HepG2 (cell line): ENCODE data around the gene HECA. TPM values are rescaled to one million over a fixed set of nuclear protein-coding genes. Genes with fewer than 3 reads are reported as not detected.

Experiments
- ATAC-seq: fragments of 200-7000 bp; cut with Tn5 transposase; 3 replicates; pipeline ENCODE4 v1.9.1; 2020; ENCODE audit warnings: mild to moderate bottlenecking, moderate library complexity
- BruUV-seq: library from RNA; stranded (reverse); fragments of 400-500 nt; replicated peaks from 2 replicates; lab custom pipeline; 2021; lab: Mats Ljungman, UMichigan
- CTCF ChIA-PET: fragments of 300-600 bp; formaldehyde crosslinking; extraction: SDS; loops from one replicate; lab custom pipeline; 2021; ENCODE audit warnings: low total read pairs, inconsistent platforms, low intra/inter-chr PET ratio; lab: Yijun Ruan, JAX
- POLR2A ChIA-PET: fragments of 350-600 bp; sonication (Branson Sonifier 250); formaldehyde crosslinking; loops from one replicate; lab custom pipeline; 2020; ENCODE audit warnings: antibody characterized with exemption, inconsistent platforms; lab: Yijun Ruan, JAX
- DNase-seq: peaks from one replicate; pipeline ENCODE4 v3.0.0-alpha.2; 2015; ENCODE audit warnings: low spot score
- FAIRE-seq: peaks from 3 replicates; lab custom pipeline; 2011; peaks lifted over from hg19 to GRCh38; lab: Jason Lieb, UNC
- H2AFZ ChIP-seq: one replicate; pipeline ENCODE4 v1.6.1; 2011; ENCODE audit warnings: low read length, inconsistent platforms
- H3K27ac ChIP-seq: fragments of 300-600 bp; 3 replicates; pipeline ENCODE4 v1.8.0; 2011; ENCODE audit warnings: mixed run types, mild to moderate bottlenecking, mixed read lengths, low read length, inconsistent platforms; ENCODE audit not compliant: insufficient read depth; ENCODE audit errors: extremely low read length
- H3K27me3 ChIP-seq, 2 experiments: fragments of 200-600 bp in 1 of 2; 2 replicates in 1 of 2; 3 replicates in 1 of 2; pipeline versions ENCODE4 v1.6.0 to v1.8.0; 2011; ENCODE audit warnings: low read length in 2 of 2, mild to moderate bottlenecking in 2 of 2, moderate library complexity in 2 of 2, inconsistent platforms in 1 of 2; ENCODE audit not compliant: insufficient read depth in 2 of 2, control insufficient read depth in 1 of 2
- H3K36me3 ChIP-seq, 2 experiments: fragments of 200-600 bp in 1 of 2; replicated peaks in 1 of 2; 2 replicates in 1 of 2; 3 replicates in 1 of 2; pipeline versions ENCODE4 v1.5.1 to v1.8.0; 2011; ENCODE audit warnings: low read length in 2 of 2, inconsistent platforms in 1 of 2; ENCODE audit not compliant: insufficient read depth in 2 of 2, control insufficient read depth in 1 of 2
- H3K4me1 ChIP-seq: 2 replicates; pipeline ENCODE4 v1.5.1; 2012; ENCODE audit warnings: low read length, inconsistent platforms; ENCODE audit not compliant: insufficient read depth
- H3K4me2 ChIP-seq: 2 replicates; pipeline ENCODE4 v1.6.0; 2011; ENCODE audit warnings: low read depth, low read length, inconsistent platforms
- H3K4me3 ChIP-seq, 3 experiments: fragments of 200-600 bp in 1 of 3; sonication (generic), shearing (Covaris generic) in 1 of 3; replicated peaks in 1 of 3; 2 replicates each; pipeline ENCODE4 v1.5.1; 2011 to 2016; ENCODE audit warnings: low read length in 3 of 3, inconsistent platforms in 2 of 3, low read depth in 2 of 3, mild to moderate bottlenecking in 2 of 3, control low read depth in 1 of 3, mixed read lengths in 1 of 3; ENCODE audit not compliant: insufficient read depth in 1 of 3
- H3K79me2 ChIP-seq: one replicate; pipeline ENCODE4 v1.6.1; 2011; ENCODE audit warnings: low read length, inconsistent platforms; ENCODE audit not compliant: insufficient read depth
- H3K9ac ChIP-seq: 2 replicates; pipeline ENCODE4 v1.6.0; 2011; ENCODE audit warnings: mild to moderate bottlenecking, low read depth, low read length, inconsistent platforms; ENCODE audit not compliant: insufficient read depth
- H3K9me3 ChIP-seq: 2 replicates; pipeline ENCODE4 v1.5.1; 2012; ENCODE audit warnings: mild to moderate bottlenecking, low read length
- H4K20me1 ChIP-seq: 2 replicates; pipeline ENCODE4 v1.6.0; 2011; ENCODE audit warnings: inconsistent platforms, mild to moderate bottlenecking, low read length, moderate library complexity; ENCODE audit not compliant: insufficient read depth
- ATAD3A ChIP-seq: sonication (generic); formaldehyde crosslinking; IDR thresholded peaks from 2 replicates; pipeline ENCODE4 v1.4.0; 2020; ENCODE audit warnings: missing genetic modification reagents
- DMTF1 ChIP-seq: sonication (generic); formaldehyde crosslinking; IDR thresholded peaks from 2 replicates; pipeline ENCODE4 v1.4.0; 2020; ENCODE audit warnings: mild to moderate bottlenecking, missing genetic modification reagents
- GZF1 ChIP-seq: sonication (generic); formaldehyde crosslinking; IDR thresholded peaks from 2 replicates; pipeline ENCODE4 v1.5.1; 2020; ENCODE audit warnings: mild to moderate bottlenecking, missing genetic modification reagents
- KLF11 ChIP-seq: IDR thresholded peaks from 2 replicates; pipeline ENCODE4 v1.6.1; 2016; ENCODE audit warnings: missing compliant biosample characterization
- PHF5A ChIP-seq: IDR thresholded peaks from one replicate; pipeline ENCODE4 v1.6.1; 2018; ENCODE audit warnings: low read depth, missing genetic modification reagents; ENCODE audit not compliant: unreplicated experiment
- PLSCR1 ChIP-seq: sonication (generic); formaldehyde crosslinking; IDR thresholded peaks from 2 replicates; pipeline ENCODE4 v1.5.0; 2020; ENCODE audit warnings: missing genetic modification reagents, mild to moderate bottlenecking, borderline replicate concordance
- SIN3A ChIP-seq: IDR thresholded peaks from 2 replicates; pipeline ENCODE4 v1.6.1; 2011; ENCODE audit warnings: low read depth, mild to moderate bottlenecking, control low read depth, low read length, borderline replicate concordance
- SMARCE1 ChIP-seq: fragments of 450-650 bp; IDR thresholded peaks from 2 replicates; pipeline ENCODE4 v1.6.1; 2017; ENCODE audit warnings: borderline replicate concordance
- ZNF12 ChIP-seq: sonication (generic); formaldehyde crosslinking; IDR thresholded peaks from 2 replicates; pipeline ENCODE4 v1.5.0; 2020; ENCODE audit warnings: missing genetic modification reagents
- ZNF18 ChIP-seq: sonication (generic); formaldehyde crosslinking; IDR thresholded peaks from 2 replicates; pipeline ENCODE4 v1.8.0; 2022; ENCODE audit warnings: mild to moderate bottlenecking, missing genetic modification reagents; ENCODE audit not compliant: insufficient replicate concordance
- ZNF556 ChIP-seq: sonication (generic); formaldehyde crosslinking; IDR thresholded peaks from 2 replicates; pipeline ENCODE4 v1.4.0; 2020; ENCODE audit warnings: mild to moderate bottlenecking, missing genetic modification reagents, borderline replicate concordance
- ZNF607 ChIP-seq: sonication (generic); formaldehyde crosslinking; IDR thresholded peaks from 2 replicates; pipeline ENCODE4 v1.5.1; 2020; ENCODE audit warnings: missing genetic modification reagents, mild to moderate bottlenecking, borderline replicate concordance
- ZNF891 ChIP-seq: sonication (generic); formaldehyde crosslinking; IDR thresholded peaks from 2 replicates; pipeline ENCODE4 v1.5.0; 2020; ENCODE audit warnings: mild to moderate bottlenecking, missing genetic modification reagents
- ZSCAN12 ChIP-seq: sonication (generic); formaldehyde crosslinking; IDR thresholded peaks from 2 replicates; pipeline ENCODE4 v1.9.0; 2021; ENCODE audit warnings: mild to moderate bottlenecking, missing genetic modification reagents
- ZSCAN5A ChIP-seq: sonication (generic); formaldehyde crosslinking; IDR thresholded peaks from 2 replicates; pipeline ENCODE4 v1.8.0; 2022; ENCODE audit warnings: mild to moderate bottlenecking, missing genetic modification reagents, borderline replicate concordance
- WGBS: methylation state at CpG from one replicate; pipeline ENCODE4 v1.1.6; 2017; ENCODE audit warnings: low lambda C conversion rate; 5-methylcytosine and 5-hydroxymethylcytosine counted together
- in situ Hi-C: cut with HindIII; loops from 2 replicates; pipeline ENCODE4 v1.10.0; 2017; ENCODE audit warnings: low pct_unique_long_range_greater_than_20kb; ENCODE audit not compliant: extremely low pct_ligation_motif_present
- intact Hi-C: fragments of 100-400 bp; cut with micrococcal nuclease; formaldehyde crosslinking; loops from one replicate; pipeline ENCODE4 v1.10.0; 2022; ENCODE audit not compliant: unreplicated experiment
- polyA plus RNA-seq, 8 experiments: library from polyadenylated mRNA; depleted of rRNA in 3 of 8; stranded (reverse) in 7 of 8; unstranded in 1 of 8; fragments of >200 nt; fragmentation: Illumina TruSeq in 4 of 8; extraction: Trizol in 4 of 8; gene quantifications; 2 replicates each; pipeline versions ENCODE4 v1.2.1 to v1.2.3, GENCODE V29; 2011 to 2016; ENCODE audit warnings: low read depth in 4 of 8, missing spikeins in 1 of 8, mixed read lengths in 1 of 8; ENCODE audit not compliant: insufficient read depth in 1 of 8
- total RNA-seq, 5 experiments: library from RNA; depleted of rRNA; stranded (reverse); fragments of >200 nt; fragmentation: Illumina TruSeq; extraction: Trizol; gene quantifications; 2 replicates each; pipeline ENCODE4 v1.2.3, GENCODE V29; 2016; ENCODE audit warnings: low read depth in 1 of 5

HECA gene
- total and polyA plus RNA-seq, 2 of the 13 experiments (the other 11 are each of a cell fraction or from before 2014, with no cell fraction given): 0.18 to 0.49 TPM

- ChIA-PET CTCF (no interaction called here), POLR2A (no interaction called here)
- FAIRE-seq: no peak
- Histone ChIP-seq H3K79me2 (no peaks in the 10 kb centered on the region), H2AFZ (no peak overlapping the region), H3K4me2 (no peak overlapping the region), H3K4me3 (no peak overlapping the region), H3K27ac (no peak overlapping the region), H3K9me3 (no peaks in the 10 kb centered on the region), H3K4me1 (no peaks in the 10 kb centered on the region), H3K27me3 (no peaks in the 10 kb centered on the region), H4K20me1 (no peaks in the 10 kb centered on the region), H3K9ac (no peak overlapping the region), H3K36me3 (no peaks in the 10 kb centered on the region)
- no peak for DNase-seq
- ATAC-seq: no peak
- in situ Hi-C loops (no loop called here), intact Hi-C loops (no loop called here)
- TF ChIP-seq ZNF18 (CRISPR knock-in tag) (no peak), SIN3A (no peak), ZNF12 (CRISPR knock-in tag) (no peak), ZNF556 (CRISPR knock-in tag) (no peak), ZSCAN5A (no peak), ZNF607 (no peak), GZF1 (CRISPR knock-in tag) (no peak), DMTF1 (CRISPR knock-in tag) (no peak), KLF11 (CRISPR knock-in tag) (no peak), PHF5A (no peak), PLSCR1 (CRISPR knock-in tag) (no peak), ATAD3A (CRISPR knock-in tag) (no peak), SMARCE1 (no peak), ZNF891 (no peak), ZSCAN12 (CRISPR knock-in tag) (no peak)
- WGBS: 62% methylated on average over 6 of the region's 6 CpGs
- no TSS peak for BruUV-seq
Observed at GRCh38 chr6:139151425-139152087, 16.7 kb downstream of the HECA start.
